ENCODE measurements around the gene RIC3.

Gene RIC3

GRCh38 chr11:8168485-8169257, at the start of gene RIC3:
RIC3 (minus strand) TSS chr11:8169025; CDS start chr11:8168989, 36 bp downstream.
- peak; percentile 9 for DNase-seq (ENCODE audit: low read depth)

- DNase-seq (ENCODE audit: low read depth) = no peak
These were observed 49.6 kb upstream of the RIC3 start for GRCh38 chr11:8218409-8218808.

GRCh38 chr11:8217926-8218325, 49.1 kb upstream of the RIC3 start:
- DNase-seq (ENCODE audit: low read depth) = no peak

- DNase-seq (ENCODE audit: low read depth) = no peak
These were observed 48.3 kb upstream of the RIC3 start for GRCh38 chr11:8217136-8217535.

- no peak for DNase-seq (ENCODE audit: low read depth)
These were observed 44.6 kb upstream of the RIC3 start for GRCh38 chr11:8213376-8213775.

GRCh38 chr11:8209208-8209807, 40.5 kb upstream of the RIC3 start:
- DNase-seq (ENCODE audit: low read depth) = no peak

GRCh38 chr11:8207080-8208000, 38.5 kb upstream of the RIC3 start:
- no peak for DNase-seq (ENCODE audit: low read depth)

GRCh38 chr11:8206251-8207079, 37.6 kb upstream of the RIC3 start:
- no peak for DNase-seq (ENCODE audit: low read depth)

GRCh38 chr11:8205566-8205965, 36.7 kb upstream of the RIC3 start:
- no peak for DNase-seq (ENCODE audit: low read depth)

- DNase-seq (ENCODE audit: low read depth) = no peak
These were observed 35.8 kb upstream of the RIC3 start for GRCh38 chr11:8204596-8204995.

GRCh38 chr11:8204025-8204424, 35.2 kb upstream of the RIC3 start:
- no peak for DNase-seq (ENCODE audit: low read depth)

- no peak for DNase-seq (ENCODE audit: low read depth)
These were observed 34.5 kb upstream of the RIC3 start for GRCh38 chr11:8203414-8203715.

GRCh38 chr11:8202516-8203413, 33.9 kb upstream of the RIC3 start:
- DNase-seq (ENCODE audit: low read depth) = no peak

- no peak for DNase-seq (ENCODE audit: low read depth)
These were observed 33.0 kb upstream of the RIC3 start for GRCh38 chr11:8201644-8202365.

- no peak for DNase-seq (ENCODE audit: low read depth)
These were observed 30.9 kb upstream of the RIC3 start for GRCh38 chr11:8199676-8200075.

- DNase-seq (ENCODE audit: low read depth) = no peak
These were observed 27.9 kb upstream of the RIC3 start for GRCh38 chr11:8196749-8197148.

GRCh38 chr11:8194956-8195355, 26.1 kb upstream of the RIC3 start:
- no peak for DNase-seq (ENCODE audit: low read depth)

GRCh38 chr11:8192896-8193209, 24.0 kb upstream of the RIC3 start:
- no peak for DNase-seq (ENCODE audit: low read depth)

GRCh38 chr11:8192016-8192895, 23.4 kb upstream of the RIC3 start:
- no peak for DNase-seq (ENCODE audit: low read depth)

All from activated gamma-delta T cell treated with anti-CD3 and anti-CD28 coated beads, Interleukin-2, amount 50 U/mL, for 16 hours (primary cell).